ENCODE measurements around the gene CD63. TPM values are rescaled to one million over a fixed set of nuclear protein-coding genes. Genes with fewer than 3 reads are reported as not detected.
A peak's percentile ranks its signal among the peaks of the same experiment; 100 is the strongest.

CD63 gene
- total and polyA plus RNA-seq, 2 of the 13 experiments (the other 11 are each of a cell fraction or from before 2014, with no cell fraction given) = 234 to 277 TPM

DNA sequence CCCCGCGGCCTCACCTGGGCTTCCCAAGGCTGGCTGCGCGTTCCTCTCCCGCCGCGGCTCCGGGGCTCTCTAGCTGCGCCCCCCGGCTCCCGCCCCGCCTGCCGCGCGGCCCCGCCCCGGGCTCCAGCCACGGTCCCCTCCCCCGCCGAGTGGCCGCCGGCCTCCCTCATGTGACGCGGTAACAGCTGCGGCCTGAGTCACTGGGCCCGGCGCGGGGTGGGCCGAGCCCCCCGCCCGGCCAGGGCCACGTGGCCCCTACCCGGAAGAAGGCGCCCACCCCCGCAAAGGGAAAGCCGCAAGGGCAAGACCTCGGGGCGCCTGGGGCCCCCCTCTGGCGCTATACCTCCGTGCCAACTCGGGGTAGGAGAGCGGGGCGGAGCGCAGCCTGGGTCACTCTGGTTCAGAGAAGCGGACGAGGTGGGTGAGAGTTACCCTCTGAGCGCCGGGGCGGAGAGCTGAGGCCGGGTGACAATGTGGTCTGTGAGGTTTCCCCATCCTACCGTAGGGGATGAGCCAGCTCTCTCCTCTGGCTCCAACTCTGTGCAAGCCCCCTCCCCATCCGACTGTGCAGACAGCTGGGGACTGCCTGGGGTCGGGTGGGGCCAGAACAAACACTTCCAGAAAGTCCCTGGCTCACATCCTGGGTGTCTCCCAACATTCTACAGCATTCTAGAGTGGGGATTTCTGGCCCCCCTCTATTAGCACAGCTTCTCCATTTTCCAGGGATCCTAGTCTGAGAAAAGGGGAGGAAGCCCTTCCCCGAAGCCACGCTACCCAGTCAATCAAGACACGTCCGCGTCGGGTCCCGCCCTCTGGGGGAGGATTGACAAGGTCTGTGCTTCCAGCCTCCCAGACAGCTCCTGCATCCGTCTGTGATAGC is at the start of gene CD63 (continued):
- TF ChIP-seq, protein P1, sequence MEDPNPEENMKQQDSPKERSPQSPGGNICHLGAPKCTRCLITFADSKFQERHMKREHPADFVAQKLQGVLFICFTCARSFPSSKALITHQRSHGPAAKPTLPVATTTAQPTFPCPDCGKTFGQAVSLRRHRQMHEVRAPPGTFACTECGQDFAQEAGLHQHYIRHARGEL (CRISPR knock-in tag; IDR thresholded peaks at IDR 0.05) = no peak
- TF ChIP-seq DPF2 (CRISPR knock-in tag; IDR thresholded peaks at IDR 0.05; ENCODE audit: borderline replicate concordance, low read depth) (no peak), ZFP1 (CRISPR knock-in tag; IDR thresholded peaks at IDR 0.05) (no peak), MXD4 (CRISPR knock-in tag; IDR thresholded peaks at IDR 0.05) (peak; percentile 75; the same call in 1 of the 2 replicates), MBNL3 (CRISPR knock-in tag; conservative IDR thresholded peaks at IDR 0.05) (no peak), AHR (CRISPR knock-in tag; IDR thresholded peaks at IDR 0.05) (no peak), KDM5A (IDR thresholded peaks at IDR 0.05; ENCODE audit: borderline replicate concordance, low read length) (no peak), ZNF543 (CRISPR knock-in tag; IDR thresholded peaks at IDR 0.05) (peak; percentile 85; the same call in 1 of the 2 replicates), ZNF430 (CRISPR knock-in tag; IDR thresholded peaks at IDR 0.05) (peak; percentile 57; the same call in 1 of the 2 replicates), FOXC1 (CRISPR knock-in tag; IDR thresholded peaks at IDR 0.05; ENCODE audit: borderline replicate concordance) (no peak), ZFYVE20 (CRISPR knock-in tag; IDR thresholded peaks at IDR 0.05; ENCODE audit: borderline replicate concordance, low read depth) (no peak), HDAC6 (IDR thresholded peaks at IDR 0.05; ENCODE audit: low read depth, low read length) (no peak), HMG20A (CRISPR knock-in tag; IDR thresholded peaks at IDR 0.05; ENCODE audit: borderline replicate concordance) (no peak), ZBTB7B (CRISPR knock-in tag; IDR thresholded peaks at IDR 0.05) (no peak), MED1 (CRISPR knock-in tag; IDR thresholded peaks at IDR 0.05) (peak; percentile 53), JDP2 (CRISPR knock-in tag; IDR thresholded peaks at IDR 0.05; ENCODE audit: borderline replicate concordance) (no peak), MTA1 (CRISPR knock-in tag; IDR thresholded peaks at IDR 0.05; ENCODE audit: borderline replicate concordance) (peak; percentile 81; the same call in 1 of the 2 replicates)
- TF ChIP-seq, protein P2, sequence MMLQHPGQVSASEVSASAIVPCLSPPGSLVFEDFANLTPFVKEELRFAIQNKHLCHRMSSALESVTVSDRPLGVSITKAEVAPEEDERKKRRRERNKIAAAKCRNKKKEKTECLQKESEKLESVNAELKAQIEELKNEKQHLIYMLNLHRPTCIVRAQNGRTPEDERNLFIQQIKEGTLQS (CRISPR knock-in tag; IDR thresholded peaks at IDR 0.05) = peak; percentile 51; the same call in 1 of the 2 replicates
- TF ChIP-seq, protein P3, sequence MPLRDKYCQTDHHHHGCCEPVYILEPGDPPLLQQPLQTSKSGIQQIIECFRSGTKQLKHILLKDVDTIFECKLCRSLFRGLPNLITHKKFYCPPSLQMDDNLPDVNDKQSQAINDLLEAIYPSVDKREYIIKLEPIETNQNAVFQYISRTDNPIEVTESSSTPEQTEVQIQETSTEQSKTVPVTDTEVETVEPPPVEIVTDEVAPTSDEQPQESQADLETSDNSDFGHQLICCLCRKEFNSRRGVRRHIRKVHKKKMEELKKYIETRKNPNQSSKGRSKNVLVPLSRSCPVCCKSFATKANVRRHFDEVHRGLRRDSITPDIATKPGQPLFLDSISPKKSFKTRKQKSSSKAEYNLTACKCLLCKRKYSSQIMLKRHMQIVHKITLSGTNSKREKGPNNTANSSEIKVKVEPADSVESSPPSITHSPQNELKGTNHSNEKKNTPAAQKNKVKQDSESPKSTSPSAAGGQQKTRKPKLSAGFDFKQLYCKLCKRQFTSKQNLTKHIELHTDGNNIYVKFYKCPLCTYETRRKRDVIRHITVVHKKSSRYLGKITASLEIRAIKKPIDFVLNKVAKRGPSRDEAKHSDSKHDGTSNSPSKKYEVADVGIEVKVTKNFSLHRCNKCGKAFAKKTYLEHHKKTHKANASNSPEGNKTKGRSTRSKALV (CRISPR knock-in tag; IDR thresholded peaks at IDR 0.05) = no peak
- TF ChIP-seq, protein P4, sequence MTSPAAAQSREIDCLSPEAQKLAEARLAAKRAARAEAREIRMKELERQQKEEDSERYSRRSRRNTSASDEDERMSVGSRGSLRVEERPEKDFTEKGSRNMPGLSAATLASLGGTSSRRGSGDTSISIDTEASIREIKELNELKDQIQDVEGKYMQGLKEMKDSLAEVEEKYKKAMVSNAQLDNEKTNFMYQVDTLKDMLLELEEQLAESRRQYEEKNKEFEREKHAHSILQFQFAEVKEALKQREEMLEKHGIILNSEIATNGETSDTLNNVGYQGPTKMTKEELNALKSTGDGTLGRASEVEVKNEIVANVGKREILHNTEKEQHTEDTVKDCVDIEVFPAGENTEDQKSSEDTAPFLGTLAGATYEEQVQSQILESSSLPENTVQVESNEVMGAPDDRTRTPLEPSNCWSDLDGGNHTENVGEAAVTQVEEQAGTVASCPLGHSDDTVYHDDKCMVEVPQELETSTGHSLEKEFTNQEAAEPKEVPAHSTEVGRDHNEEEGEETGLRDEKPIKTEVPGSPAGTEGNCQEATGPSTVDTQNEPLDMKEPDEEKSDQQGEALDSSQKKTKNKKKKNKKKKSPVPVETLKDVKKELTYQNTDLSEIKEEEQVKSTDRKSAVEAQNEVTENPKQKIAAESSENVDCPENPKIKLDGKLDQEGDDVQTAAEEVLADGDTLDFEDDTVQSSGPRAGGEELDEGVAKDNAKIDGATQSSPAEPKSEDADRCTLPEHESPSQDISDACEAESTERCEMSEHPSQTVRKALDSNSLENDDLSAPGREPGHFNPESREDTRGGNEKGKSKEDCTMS (CRISPR knock-in tag; conservative IDR thresholded peaks at IDR 0.05) = no peak
- TF ChIP-seq, protein P5, sequence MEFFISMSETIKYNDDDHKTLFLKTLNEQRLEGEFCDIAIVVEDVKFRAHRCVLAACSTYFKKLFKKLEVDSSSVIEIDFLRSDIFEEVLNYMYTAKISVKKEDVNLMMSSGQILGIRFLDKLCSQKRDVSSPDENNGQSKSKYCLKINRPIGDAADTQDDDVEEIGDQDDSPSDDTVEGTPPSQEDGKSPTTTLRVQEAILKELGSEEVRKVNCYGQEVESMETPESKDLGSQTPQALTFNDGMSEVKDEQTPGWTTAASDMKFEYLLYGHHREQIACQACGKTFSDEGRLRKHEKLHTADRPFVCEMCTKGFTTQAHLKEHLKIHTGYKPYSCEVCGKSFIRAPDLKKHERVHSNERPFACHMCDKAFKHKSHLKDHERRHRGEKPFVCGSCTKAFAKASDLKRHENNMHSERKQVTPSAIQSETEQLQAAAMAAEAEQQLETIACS (CRISPR knock-in tag; IDR thresholded peaks at IDR 0.05) = no peak
- TF ChIP-seq, protein P6, sequence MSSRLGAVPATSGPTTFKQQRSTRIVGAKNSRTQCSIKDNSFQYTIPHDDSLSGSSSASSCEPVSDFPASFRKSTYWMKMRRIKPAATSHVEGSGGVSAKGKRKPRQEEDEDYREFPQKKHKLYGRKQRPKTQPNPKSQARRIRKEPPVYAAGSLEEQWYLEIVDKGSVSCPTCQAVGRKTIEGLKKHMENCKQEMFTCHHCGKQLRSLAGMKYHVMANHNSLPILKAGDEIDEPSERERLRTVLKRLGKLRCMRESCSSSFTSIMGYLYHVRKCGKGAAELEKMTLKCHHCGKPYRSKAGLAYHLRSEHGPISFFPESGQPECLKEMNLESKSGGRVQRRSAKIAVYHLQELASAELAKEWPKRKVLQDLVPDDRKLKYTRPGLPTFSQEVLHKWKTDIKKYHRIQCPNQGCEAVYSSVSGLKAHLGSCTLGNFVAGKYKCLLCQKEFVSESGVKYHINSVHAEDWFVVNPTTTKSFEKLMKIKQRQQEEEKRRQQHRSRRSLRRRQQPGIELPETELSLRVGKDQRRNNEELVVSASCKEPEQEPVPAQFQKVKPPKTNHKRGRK (CRISPR knock-in tag; IDR thresholded peaks at IDR 0.05) = no peak

Data from HepG2 (cell line).